Keratinocyte (primary cell): ENCODE results near the gene CRADD.

Source experiments
- CTCF ChIP-seq, 3 experiments: IDR thresholded peaks in 1 of 3; conservative IDR thresholded peaks in 1 of 3; optimal IDR thresholded peaks in 1 of 3; 2 replicates in 2 of 3; 3 replicates in 1 of 3; pipeline versions ENCODE3 to v1.5.1; 2011; ENCODE audit warnings: low read length in 3 of 3, mild to moderate bottlenecking in 3 of 3, moderate library complexity in 2 of 3, control low read depth in 1 of 3, inconsistent platforms in 1 of 3; ENCODE audit not compliant: insufficient read depth in 2 of 3; ENCODE audit errors: extremely low read depth in 1 of 3
- EZH2 ChIP-seq: IDR thresholded peaks from one replicate; pipeline ENCODE4 v1.6.1; 2012; ENCODE audit warnings: inconsistent platforms, mild to moderate bottlenecking, low read length, moderate library complexity

- TF ChIP-seq CTCF (optimal IDR thresholded peaks at IDR 0.05 in 1 of 3, IDR thresholded peaks at IDR 0.05 in 1 of 3, conservative IDR thresholded peaks at IDR 0.05 in 1 of 3; ENCODE audit: extremely low read depth in 1 of 3, insufficient read depth in 2 of 3, low read length in 3 of 3) (no peak), EZH2 (no peak)
These were observed 260.6 kb downstream of the CRADD start for GRCh38 chr12:93937812-93938211.
